Osteoblast (primary cell): Measurements from ENCODE around the gene AMFR. TPM values are rescaled to one million over a fixed set of nuclear protein-coding genes. Genes with fewer than 3 reads are reported as not detected.
A peak's percentile ranks its signal among the peaks of the same experiment; 100 is the strongest.

Experiments
- DNase-seq: peaks from one replicate; pipeline ENCODE4 v3.0.0; 2011; ENCODE audit warnings: low spot score, mixed read lengths; ENCODE audit not compliant: insufficient read length; ENCODE audit errors: missing footprints
- H2AFZ ChIP-seq: 2 replicates; pipeline ENCODE4 v1.6.0; 2011; ENCODE audit warnings: mild to moderate bottlenecking, low read length
- H3K27ac ChIP-seq: 2 replicates; pipeline ENCODE4 v1.5.1; 2011; ENCODE audit warnings: mild to moderate bottlenecking, low read depth, low read length, moderate library complexity
- H3K27me3 ChIP-seq: 2 replicates; pipeline ENCODE4 v1.6.0; 2012; ENCODE audit warnings: mild to moderate bottlenecking, control low read depth, inconsistent platforms, low read length, moderate library complexity; ENCODE audit not compliant: insufficient read depth
- H3K36me3 ChIP-seq: 2 replicates; pipeline ENCODE4 v1.5.1; 2011; ENCODE audit warnings: mild to moderate bottlenecking, low read length, control low read depth, moderate library complexity; ENCODE audit not compliant: insufficient read depth
- H3K4me1 ChIP-seq: 2 replicates; pipeline ENCODE4 v1.5.1; 2011; ENCODE audit warnings: mild to moderate bottlenecking, low read length, control low read depth, moderate library complexity; ENCODE audit not compliant: insufficient read depth
- H3K4me2 ChIP-seq: 2 replicates; pipeline ENCODE4 v1.6.0; 2011; ENCODE audit warnings: mild to moderate bottlenecking, low read length; ENCODE audit not compliant: insufficient read depth
- H3K4me3 ChIP-seq: fragments of 200-600 bp; sonication (generic); 3 replicates; pipeline ENCODE4 v1.5.1; 2012; ENCODE audit warnings: mild to moderate bottlenecking, low read length, inconsistent platforms; ENCODE audit not compliant: insufficient read depth
- H3K79me2 ChIP-seq: 2 replicates; pipeline ENCODE4 v1.6.0; 2012; ENCODE audit warnings: mild to moderate bottlenecking, low read length, control low read depth, inconsistent platforms; ENCODE audit not compliant: insufficient read depth
- H3K9me3 ChIP-seq: 2 replicates; pipeline ENCODE4 v1.5.1; 2011; ENCODE audit warnings: low read depth, low read length, control low read depth
- H4K20me1 ChIP-seq: 2 replicates; pipeline ENCODE4 v1.6.0; 2012; ENCODE audit warnings: mild to moderate bottlenecking, low read length, control low read depth; ENCODE audit not compliant: insufficient read depth
- CTCF ChIP-seq: IDR thresholded peaks from 2 replicates; pipeline ENCODE4 v1.5.1; 2011; ENCODE audit warnings: mild to moderate bottlenecking, low read depth, low read length, moderate library complexity; ENCODE audit errors: extremely low read depth
- total RNA-seq: library from RNA; depleted of rRNA; stranded (reverse); fragments of >200 nt; gene quantifications from 2 replicates; pipeline ENCODE4 v1.2.3, GENCODE V29; 2012

The AMFR gene
- total RNA-seq, 1 donor, result 339 TPM

DNA sequence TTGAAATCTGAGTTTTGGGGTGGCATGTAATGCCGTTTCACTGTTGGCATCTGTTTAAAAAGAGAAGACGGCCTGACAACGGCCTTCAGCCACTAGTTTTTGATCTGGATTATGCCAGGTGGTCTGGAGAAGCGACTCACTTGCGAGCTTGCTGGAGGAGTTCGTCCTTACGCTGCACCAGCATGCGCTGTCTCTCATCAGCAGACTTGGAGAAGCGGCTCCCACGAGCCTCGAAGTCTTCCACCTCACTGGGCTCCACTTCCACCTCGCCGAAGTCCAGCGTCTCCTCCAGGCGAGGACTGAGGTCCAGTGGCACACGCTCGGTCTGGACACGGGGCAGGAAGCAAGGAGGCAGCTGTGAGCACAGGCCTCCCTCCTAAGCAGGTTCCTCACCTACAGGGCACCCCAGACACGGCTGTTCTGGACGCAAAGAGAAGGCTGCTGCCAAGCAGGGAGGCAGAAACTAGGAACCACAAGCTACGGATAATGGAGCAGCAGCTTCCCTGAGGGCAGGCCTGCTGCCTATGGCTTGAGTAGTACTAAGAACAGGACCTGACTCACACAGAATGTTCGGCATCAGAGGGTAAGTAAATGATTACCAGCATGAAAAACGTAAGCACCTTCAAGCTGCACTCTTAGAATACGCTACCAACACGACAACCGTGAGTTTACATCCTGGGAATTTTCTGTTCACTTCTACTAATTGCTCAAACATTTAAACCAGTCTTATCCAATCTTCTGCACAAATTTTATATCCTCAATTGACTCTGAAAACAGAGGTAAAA, 61.4 kb downstream of the AMFR start:
- TF ChIP-seq CTCF, result no peak
- Histone ChIP-seq H3K4me3 (no peak overlapping the region), H3K4me1 (no peaks in the 10 kb centered on the region), H3K27me3 (no peaks in the 10 kb centered on the region), H2AFZ (no peak overlapping the region), H3K36me3 (peaks cover 54% of the 10 kb centered on the region), H3K4me2 (no peak overlapping the region), H3K27ac (no peak overlapping the region), H4K20me1 (no peaks in the 10 kb centered on the region), H3K79me2 (no peaks in the 10 kb centered on the region), H3K9me3 (no peaks in the 10 kb centered on the region)
- peak; percentile 48 for DNase-seq

GRCh38 chr16:56363181-56363716, 62.1 kb downstream of the AMFR start:
- Histone ChIP-seq H3K27me3 (no peaks in the 10 kb centered on the region), H3K4me1 (no peaks in the 10 kb centered on the region), H4K20me1 (no peaks in the 10 kb centered on the region), H3K79me2 (no peaks in the 10 kb centered on the region), H3K4me3 (no peak overlapping the region), H3K36me3 (peaks cover 47% of the 10 kb centered on the region), H3K9me3 (no peaks in the 10 kb centered on the region), H2AFZ (no peak overlapping the region), H3K27ac (no peak overlapping the region), H3K4me2 (no peak overlapping the region)
- peak; percentile 47 for DNase-seq
- no peak for TF ChIP-seq CTCF

DNA sequence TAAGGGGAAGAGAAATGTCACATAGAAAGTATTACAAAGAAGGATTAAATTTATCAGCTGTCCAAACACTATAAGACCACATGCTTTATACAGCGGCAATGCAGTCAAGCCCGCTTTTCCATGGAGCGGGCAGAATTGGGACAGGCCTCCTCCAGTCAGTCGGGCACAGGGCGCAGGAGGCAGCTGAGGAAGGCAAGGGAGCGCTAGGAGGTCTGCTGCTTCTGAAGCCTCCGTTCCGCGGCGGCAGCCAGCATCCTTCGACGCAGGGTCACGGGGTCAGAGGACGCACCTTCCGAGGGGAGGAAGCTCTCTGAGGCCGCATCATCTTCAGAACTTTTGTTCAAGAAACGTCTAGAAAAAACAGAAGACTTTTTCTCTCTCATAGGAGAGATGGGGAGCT, 62.6 kb downstream of the AMFR start:
- no peak overlapping the region for H2AFZ ChIP-seq
- H3K4me2 ChIP-seq, result no peak overlapping the region
- no peak overlapping the region for H3K27ac ChIP-seq
- no peaks in the 10 kb centered on the region for H3K27me3 ChIP-seq
- DNase-seq, result no peak
- no peaks in the 10 kb centered on the region for H3K79me2 ChIP-seq
- peaks cover 3% of the 10 kb centered on the region for H3K4me1 ChIP-seq
- no peak overlapping the region for H3K4me3 ChIP-seq
- no peaks in the 10 kb centered on the region for H4K20me1 ChIP-seq
- H3K9me3 ChIP-seq, result no peaks in the 10 kb centered on the region
- TF ChIP-seq CTCF, result no peak
- H3K36me3 ChIP-seq, result peaks cover 42% of the 10 kb centered on the region

GRCh38 chr16:56362057-56362655, 63.2 kb downstream of the AMFR start:
- H3K4me2 ChIP-seq, result no peak overlapping the region
- H4K20me1 ChIP-seq, result no peaks in the 10 kb centered on the region
- DNase-seq, result peak; percentile 32
- peaks cover 36% of the 10 kb centered on the region for H3K36me3 ChIP-seq
- H3K27ac ChIP-seq, result no peak overlapping the region
- H3K79me2 ChIP-seq, result no peaks in the 10 kb centered on the region
- H3K9me3 ChIP-seq, result no peaks in the 10 kb centered on the region
- H3K4me3 ChIP-seq, result no peak overlapping the region
- no peak overlapping the region for H2AFZ ChIP-seq
- peaks cover 8% of the 10 kb centered on the region for H3K4me1 ChIP-seq
- TF ChIP-seq CTCF, result no peak
- no peaks in the 10 kb centered on the region for H3K27me3 ChIP-seq
